Activated naive CD4-positive, alpha-beta T cell treated with anti-CD3 and anti-CD28 coated beads, Interleukin-2, amount 50 U/mL, for 24 hours (primary cell): ENCODE data around the gene SCP2.

ENCODE experiments used
- H3K27ac Mint-ChIP-seq: one replicate; pipeline ENCODE4 v1.8.0; 2021; ENCODE audit warnings: mild to moderate bottlenecking, mixed read lengths
- H3K27me3 Mint-ChIP-seq: one replicate; pipeline ENCODE4 v1.8.0; 2021; ENCODE audit warnings: mixed read lengths
- H3K36me3 Mint-ChIP-seq: one replicate; pipeline ENCODE4 v1.8.0; 2021; ENCODE audit warnings: mixed read lengths
- H3K4me1 Mint-ChIP-seq: one replicate; pipeline ENCODE4 v1.8.0; 2021; ENCODE audit warnings: mixed read lengths
- H3K4me3 Mint-ChIP-seq: one replicate; pipeline ENCODE4 v1.8.0; 2021; ENCODE audit warnings: mild to moderate bottlenecking, mixed read lengths
- H3K9me3 Mint-ChIP-seq: one replicate; pipeline ENCODE4 v1.8.0; 2021; ENCODE audit warnings: mixed read lengths

The SCP2 gene

GRCh38 chr1:53083636-53084588 is 156.8 kb downstream of the SCP2 start:
- Mint-ChIP-seq H3K27ac (no peak overlapping the region), H3K27me3 (no peaks in the 10 kb centered on the region), H3K9me3 (no peaks in the 10 kb centered on the region), H3K4me3 (no peak overlapping the region), H3K4me1 (no peaks in the 10 kb centered on the region), H3K36me3 (no peaks in the 10 kb centered on the region)

GRCh38 chr1:53084589-53084971 is 157.5 kb downstream of the SCP2 start:
- no peak overlapping the region for H3K27ac Mint-ChIP-seq
- no peaks in the 10 kb centered on the region for H3K9me3 Mint-ChIP-seq
- no peaks in the 10 kb centered on the region for H3K36me3 Mint-ChIP-seq
- no peaks in the 10 kb centered on the region for H3K4me1 Mint-ChIP-seq
- H3K4me3 Mint-ChIP-seq, result no peak overlapping the region
- no peaks in the 10 kb centered on the region for H3K27me3 Mint-ChIP-seq

GRCh38 chr1:53085405-53085804 is 158.3 kb downstream of the SCP2 start:
- Mint-ChIP-seq H3K27ac (no peak overlapping the region), H3K9me3 (no peaks in the 10 kb centered on the region), H3K4me3 (no peak overlapping the region), H3K36me3 (no peaks in the 10 kb centered on the region), H3K27me3 (no peaks in the 10 kb centered on the region), H3K4me1 (no peaks in the 10 kb centered on the region)

DNA sequence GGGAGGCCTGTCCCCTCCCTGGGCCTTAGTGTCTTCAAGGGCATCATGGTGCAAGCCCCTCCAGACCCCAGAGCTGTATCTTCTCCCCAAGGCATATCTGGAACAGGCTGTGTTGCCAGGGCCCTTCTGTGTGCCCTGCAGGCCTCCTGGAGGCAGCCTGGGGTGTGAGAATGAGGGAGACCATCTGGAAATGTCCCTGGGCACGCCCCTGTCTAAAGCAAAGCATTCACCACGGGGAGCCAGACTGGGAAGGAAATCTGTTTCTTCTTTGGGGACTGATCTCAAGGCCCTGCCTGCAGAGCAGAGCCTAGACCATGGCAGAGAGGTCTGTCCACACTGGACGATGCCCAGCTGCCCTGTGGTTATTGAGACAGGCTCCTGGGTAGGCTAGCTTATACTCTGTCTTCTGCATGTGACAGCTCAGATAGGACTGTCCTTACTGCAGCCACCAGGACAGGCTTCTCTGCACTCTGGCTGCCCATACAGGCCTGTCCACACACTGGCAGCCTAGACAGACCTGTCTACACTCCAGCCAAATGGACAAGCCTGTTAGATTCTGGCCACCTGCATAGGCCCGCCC is 159.5 kb downstream of the SCP2 start:
- no peak overlapping the region for H3K4me3 Mint-ChIP-seq
- H3K27ac Mint-ChIP-seq, result no peak overlapping the region

DNA sequence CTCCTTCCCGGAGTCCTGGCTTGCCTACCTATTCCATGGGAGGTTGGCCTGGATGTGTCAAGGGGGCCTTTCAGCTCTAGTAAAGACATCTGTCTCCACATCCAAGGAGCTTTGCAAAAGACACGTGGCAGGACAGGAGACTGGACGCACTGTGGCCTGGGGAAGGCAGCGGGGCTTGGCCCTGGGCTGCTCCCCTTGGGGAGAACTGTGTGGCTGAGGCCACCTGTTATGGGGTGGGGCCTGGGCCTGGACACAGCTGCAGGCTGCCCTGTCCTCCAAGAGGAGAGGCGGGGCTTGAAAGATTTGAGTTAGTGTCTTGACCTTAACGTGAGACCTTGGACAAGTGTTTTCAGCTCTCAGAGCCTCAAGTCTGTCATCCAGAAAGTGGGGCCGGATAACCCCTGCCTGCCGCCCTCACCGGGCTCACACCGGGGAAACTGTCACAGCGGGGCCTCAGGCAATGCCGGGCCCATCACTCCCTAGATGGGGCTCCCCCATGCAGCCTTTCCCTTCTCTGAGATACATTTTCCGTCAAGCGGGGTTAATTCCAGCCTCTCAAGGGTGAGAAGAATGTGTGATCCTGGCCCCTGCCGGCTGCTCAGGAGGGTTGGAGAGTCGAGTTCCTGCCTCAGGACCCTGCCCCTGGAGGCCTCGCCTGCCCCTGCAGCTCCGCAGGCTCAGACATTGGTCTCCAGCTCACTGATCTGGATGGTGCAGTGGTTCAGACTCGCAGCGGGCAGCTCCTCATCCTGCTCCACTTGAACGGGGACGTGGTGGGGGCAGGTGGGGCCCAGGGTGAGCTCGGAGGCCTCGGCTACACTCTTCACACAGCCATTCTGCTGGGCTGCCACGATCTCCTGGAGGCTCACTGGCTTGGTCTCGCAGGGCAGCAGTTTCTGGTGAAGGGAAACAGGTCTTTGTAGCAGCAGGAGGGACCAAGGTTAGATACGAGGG is 160.5 kb downstream of the SCP2 start:
- Mint-ChIP-seq H3K4me3 (no peak overlapping the region), H3K36me3 (no peaks in the 10 kb centered on the region), H3K27me3 (no peaks in the 10 kb centered on the region), H3K4me1 (no peaks in the 10 kb centered on the region), H3K27ac (no peak overlapping the region), H3K9me3 (no peaks in the 10 kb centered on the region)

More for the DNA sequence above, 159.5 kb downstream of the SCP2 start:
- H3K36me3 Mint-ChIP-seq, result no peaks in the 10 kb centered on the region
- no peaks in the 10 kb centered on the region for H3K27me3 Mint-ChIP-seq
- no peaks in the 10 kb centered on the region for H3K9me3 Mint-ChIP-seq
- no peaks in the 10 kb centered on the region for H3K4me1 Mint-ChIP-seq

- no peaks in the 10 kb centered on the region for H3K4me1 Mint-ChIP-seq
- H3K9me3 Mint-ChIP-seq, result no peaks in the 10 kb centered on the region
- H3K27me3 Mint-ChIP-seq, result no peaks in the 10 kb centered on the region
- H3K4me3 Mint-ChIP-seq, result no peak overlapping the region
- H3K27ac Mint-ChIP-seq, result no peak overlapping the region
- H3K36me3 Mint-ChIP-seq, result no peaks in the 10 kb centered on the region
Observed at GRCh38 chr1:53088616-53089300, 161.7 kb downstream of the SCP2 start.

- Mint-ChIP-seq H3K4me1 (no peaks in the 10 kb centered on the region), H3K4me3 (no peak overlapping the region), H3K27ac (peak overlapping the region; percentile 14), H3K36me3 (no peaks in the 10 kb centered on the region), H3K27me3 (no peaks in the 10 kb centered on the region), H3K9me3 (no peaks in the 10 kb centered on the region)
Observed at GRCh38 chr1:53089478-53090226, 162.6 kb downstream of the SCP2 start.

DNA sequence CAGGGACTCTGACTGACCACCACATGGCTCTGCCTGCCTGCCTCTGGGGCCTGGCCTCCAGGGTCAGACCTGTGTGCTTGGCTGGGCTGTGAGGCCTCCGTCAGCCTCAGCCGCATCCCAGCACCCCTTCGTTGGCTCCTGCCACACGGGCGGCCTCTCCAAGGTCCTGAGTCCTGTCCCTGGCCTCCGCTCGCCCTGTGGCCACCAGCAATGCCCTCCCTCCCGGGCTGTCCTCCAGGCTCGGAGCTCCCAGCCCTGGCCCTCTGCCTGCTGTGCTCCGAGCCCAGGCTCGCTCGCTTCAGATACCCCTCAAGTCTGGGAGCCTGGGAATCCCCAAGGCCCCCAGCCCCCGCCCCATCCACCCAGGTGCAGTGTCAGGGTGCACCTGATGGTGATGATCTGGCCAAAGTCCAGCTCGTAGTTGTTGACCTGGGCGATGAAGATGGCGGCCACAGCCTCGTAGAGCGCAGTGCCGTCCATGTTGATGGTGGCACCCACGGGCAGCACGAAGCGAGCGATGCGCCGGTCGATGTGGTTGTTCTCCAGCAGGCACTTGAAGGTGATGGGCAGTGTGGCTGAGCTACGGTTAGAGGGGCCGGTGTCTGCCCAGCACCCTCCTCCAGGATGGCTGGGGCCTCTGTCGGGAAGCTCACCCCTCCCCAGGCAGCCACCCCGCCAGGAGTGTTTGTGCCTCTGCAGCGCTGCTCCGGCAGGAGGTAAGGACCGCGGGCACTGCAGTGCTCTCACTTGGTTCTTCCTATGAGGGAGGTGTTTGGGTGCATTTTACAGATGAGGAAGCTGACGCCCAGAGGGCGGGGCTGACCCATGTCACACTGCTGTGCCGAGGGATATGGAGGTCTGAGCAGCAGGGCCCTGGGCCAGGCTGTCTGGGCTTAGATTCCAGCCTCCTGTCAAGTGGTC is 163.4 kb downstream of the SCP2 start:
- Mint-ChIP-seq H3K4me1 (no peaks in the 10 kb centered on the region), H3K9me3 (no peaks in the 10 kb centered on the region), H3K27ac (no peak overlapping the region), H3K4me3 (no peak overlapping the region), H3K27me3 (no peaks in the 10 kb centered on the region), H3K36me3 (no peaks in the 10 kb centered on the region)

DNA sequence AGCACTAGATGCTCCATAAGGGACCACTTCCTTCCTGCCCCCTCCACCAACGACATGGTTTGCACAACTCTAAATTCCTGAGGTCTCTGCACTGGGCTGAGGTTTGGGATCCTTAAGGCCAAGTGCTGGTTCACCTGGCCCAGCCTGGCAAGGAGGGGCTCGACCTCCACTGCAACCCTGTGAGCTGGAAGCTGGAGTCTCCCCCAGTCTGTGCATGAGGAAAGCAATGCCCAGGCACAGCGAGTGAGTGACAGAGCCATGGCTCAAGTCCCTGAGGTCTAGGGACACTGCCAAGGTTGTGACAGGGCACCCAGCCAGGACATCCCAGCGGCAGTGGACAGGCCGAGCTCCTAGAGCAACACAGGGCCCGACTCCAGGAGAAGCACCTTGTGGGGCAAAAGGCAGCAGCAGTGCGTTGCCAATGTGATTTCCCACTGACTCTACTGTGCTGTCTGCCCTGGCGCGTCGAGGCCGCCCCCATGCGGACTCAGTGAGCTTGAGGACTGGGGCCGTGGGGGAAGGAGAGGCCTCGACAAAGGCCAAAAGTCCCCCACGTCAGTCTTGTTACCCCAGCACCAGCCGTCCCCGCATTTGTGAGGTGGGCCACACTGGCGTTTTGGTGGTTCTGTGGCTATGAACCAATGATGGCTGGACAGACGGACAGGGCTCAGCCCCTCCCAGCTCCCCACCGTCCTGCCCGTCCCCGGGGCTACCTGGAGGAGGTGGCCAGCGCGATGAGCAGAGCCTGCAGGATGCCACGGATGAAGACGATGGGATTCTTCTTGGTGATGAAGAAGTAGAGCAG is 165.0 kb downstream of the SCP2 start:
- H3K27ac Mint-ChIP-seq, result no peak overlapping the region
- H3K36me3 Mint-ChIP-seq, result no peaks in the 10 kb centered on the region
- no peaks in the 10 kb centered on the region for H3K27me3 Mint-ChIP-seq
- no peak overlapping the region for H3K4me3 Mint-ChIP-seq
- no peaks in the 10 kb centered on the region for H3K4me1 Mint-ChIP-seq
- H3K9me3 Mint-ChIP-seq, result no peaks in the 10 kb centered on the region

DNA sequence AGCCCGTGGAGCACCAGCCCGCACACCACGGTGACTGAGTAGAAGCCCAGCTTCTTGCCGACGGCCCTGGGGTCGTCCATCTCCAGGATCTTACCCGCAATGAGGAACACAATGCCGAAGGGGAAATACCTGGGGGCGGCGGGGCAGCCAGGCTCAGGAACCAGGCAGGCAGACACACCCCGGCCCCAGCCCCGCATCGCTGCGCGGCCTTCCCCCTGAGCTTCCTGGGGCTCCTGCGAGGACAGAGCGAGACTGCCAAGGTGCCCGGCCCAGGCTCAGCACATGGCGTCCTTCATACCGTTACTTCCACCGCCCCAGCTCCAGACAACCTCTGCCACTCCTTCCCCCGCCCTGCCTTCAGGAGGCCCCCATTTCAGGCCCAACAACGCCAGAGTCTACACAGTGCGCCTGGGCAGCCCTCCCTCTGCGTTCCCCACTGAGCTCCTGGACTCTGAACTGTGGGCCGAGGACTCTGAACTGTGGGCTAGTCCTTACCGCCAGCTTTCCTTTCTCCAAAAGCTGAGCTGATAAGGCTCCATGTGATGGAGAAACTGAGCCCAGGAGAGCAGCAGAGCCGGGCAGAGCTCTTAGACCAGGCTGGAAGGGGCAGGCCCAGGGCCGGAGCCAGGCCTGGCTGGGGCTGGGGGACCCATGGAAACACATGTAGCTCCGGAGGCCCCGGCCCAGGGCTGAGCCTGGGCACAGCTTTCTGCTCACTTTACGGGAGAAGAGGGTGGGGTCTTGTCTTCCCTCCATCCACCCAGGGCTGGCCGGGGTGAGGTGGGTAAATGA is 165.8 kb downstream of the SCP2 start:
- Mint-ChIP-seq H3K27ac (no peak overlapping the region), H3K36me3 (no peaks in the 10 kb centered on the region), H3K9me3 (no peaks in the 10 kb centered on the region), H3K4me1 (no peaks in the 10 kb centered on the region), H3K27me3 (no peaks in the 10 kb centered on the region), H3K4me3 (no peak overlapping the region)

DNA sequence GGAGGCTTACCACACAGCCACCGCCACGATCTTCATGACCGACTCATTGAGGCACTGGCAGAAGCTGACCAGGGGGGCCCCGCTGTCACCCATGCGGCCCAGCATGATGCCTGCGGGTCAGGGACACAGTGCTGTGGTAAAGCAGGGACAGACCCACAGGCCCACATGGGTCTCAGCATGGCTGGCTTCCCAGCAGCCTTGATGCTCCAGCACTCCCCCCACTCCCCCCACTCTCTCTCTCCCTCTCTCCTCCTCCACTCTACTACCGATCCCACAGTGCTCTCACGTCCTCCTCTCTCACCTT is 166.3 kb downstream of the SCP2 start:
- no peaks in the 10 kb centered on the region for H3K27me3 Mint-ChIP-seq
- H3K27ac Mint-ChIP-seq, result no peak overlapping the region
- no peak overlapping the region for H3K4me3 Mint-ChIP-seq
- H3K4me1 Mint-ChIP-seq, result no peaks in the 10 kb centered on the region
- no peaks in the 10 kb centered on the region for H3K36me3 Mint-ChIP-seq
- H3K9me3 Mint-ChIP-seq, result no peaks in the 10 kb centered on the region

- no peak overlapping the region for H3K27ac Mint-ChIP-seq
- no peaks in the 10 kb centered on the region for H3K27me3 Mint-ChIP-seq
- H3K36me3 Mint-ChIP-seq, result no peaks in the 10 kb centered on the region
- H3K9me3 Mint-ChIP-seq, result no peaks in the 10 kb centered on the region
- no peaks in the 10 kb centered on the region for H3K4me1 Mint-ChIP-seq
- no peak overlapping the region for H3K4me3 Mint-ChIP-seq
Observed at GRCh38 chr1:53093778-53094532, 166.9 kb downstream of the SCP2 start.
